ENCODE results near the gene BCKDHB.

DNA sequence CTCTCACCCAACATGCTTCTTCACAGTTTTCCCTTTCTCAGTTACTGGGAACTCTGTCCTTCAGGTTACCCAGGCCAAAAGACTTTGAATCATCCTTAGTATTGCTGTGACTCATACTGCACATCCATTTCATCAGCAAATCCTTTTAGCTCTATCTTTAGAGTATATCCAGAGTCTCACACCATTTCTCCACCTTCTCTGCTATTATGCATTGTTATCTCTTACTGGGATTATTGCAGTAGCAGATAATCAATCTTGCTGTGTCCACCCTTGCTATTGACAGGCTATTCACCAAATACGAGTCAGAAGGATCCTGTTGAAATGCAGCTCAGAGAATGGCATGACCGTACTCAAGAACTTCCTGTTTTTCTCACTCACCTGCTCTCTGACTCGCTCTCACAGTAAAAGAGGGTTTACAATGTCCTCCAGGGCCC, 57.3 kb downstream of the BCKDHB start:
- TF ChIP-seq CTCF (IDR thresholded peaks at IDR 0.05) (no peak), POLR2A (IDR thresholded peaks at IDR 0.05) (no peak), POLR2AphosphoS5 (IDR thresholded peaks at IDR 0.05) (no peak)
